WI38 (cell line): ENCODE measurements around the gene PIGO.

Experiments used
- H3K4me3 ChIP-seq: 2 replicates; pipeline ENCODE4 v1.5.1; 2011; ENCODE audit warnings: low read depth, mild to moderate bottlenecking, control low read depth, low read length
- TF ChIP-seq, protein P1 (sequence below): IDR thresholded peaks from 2 replicates; pipeline ENCODE4 v1.5.1; 2012; ENCODE audit warnings: low read depth, mild to moderate bottlenecking, control low read depth, low read length

Gene PIGO

DNA sequence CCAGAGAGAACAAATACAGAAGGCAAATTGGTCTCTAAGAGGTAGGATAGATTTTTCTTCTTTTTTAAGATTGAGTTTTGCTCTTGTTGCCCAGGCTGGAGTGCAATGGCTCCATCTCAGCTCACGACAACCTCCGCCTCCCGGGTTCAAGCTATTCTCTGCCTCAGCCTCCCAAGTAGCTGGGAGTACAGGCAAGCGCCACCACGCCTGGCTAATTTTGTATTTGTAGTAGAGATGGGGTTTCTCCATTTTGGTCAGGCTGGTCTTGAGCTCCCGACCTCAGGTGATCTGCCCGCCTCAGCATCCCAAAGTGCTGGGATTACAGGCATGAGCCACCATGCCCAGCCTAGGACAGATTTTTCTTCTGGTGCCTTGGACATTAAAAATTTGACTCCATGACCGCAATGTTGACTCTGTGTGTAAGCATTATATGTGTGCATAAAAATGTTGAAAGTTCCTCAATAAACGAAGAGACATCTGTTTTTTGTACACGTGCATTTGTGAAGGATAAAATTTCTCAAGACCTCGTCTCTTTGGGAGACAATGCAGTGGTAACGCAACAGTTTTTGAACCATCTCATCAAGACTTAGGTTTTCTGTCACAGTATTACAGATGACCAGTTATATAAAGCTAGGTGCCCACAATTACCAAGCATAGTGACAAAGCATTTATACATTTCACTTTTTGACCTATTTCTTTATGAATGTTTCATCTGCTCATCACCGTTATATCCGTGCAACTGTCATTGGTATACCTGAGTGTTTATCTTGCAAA, 41.3 kb downstream of the PIGO start:
- TF ChIP-seq, protein P1, sequence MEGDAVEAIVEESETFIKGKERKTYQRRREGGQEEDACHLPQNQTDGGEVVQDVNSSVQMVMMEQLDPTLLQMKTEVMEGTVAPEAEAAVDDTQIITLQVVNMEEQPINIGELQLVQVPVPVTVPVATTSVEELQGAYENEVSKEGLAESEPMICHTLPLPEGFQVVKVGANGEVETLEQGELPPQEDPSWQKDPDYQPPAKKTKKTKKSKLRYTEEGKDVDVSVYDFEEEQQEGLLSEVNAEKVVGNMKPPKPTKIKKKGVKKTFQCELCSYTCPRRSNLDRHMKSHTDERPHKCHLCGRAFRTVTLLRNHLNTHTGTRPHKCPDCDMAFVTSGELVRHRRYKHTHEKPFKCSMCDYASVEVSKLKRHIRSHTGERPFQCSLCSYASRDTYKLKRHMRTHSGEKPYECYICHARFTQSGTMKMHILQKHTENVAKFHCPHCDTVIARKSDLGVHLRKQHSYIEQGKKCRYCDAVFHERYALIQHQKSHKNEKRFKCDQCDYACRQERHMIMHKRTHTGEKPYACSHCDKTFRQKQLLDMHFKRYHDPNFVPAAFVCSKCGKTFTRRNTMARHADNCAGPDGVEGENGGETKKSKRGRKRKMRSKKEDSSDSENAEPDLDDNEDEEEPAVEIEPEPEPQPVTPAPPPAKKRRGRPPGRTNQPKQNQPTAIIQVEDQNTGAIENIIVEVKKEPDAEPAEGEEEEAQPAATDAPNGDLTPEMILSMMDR = no peak
- H3K4me3 ChIP-seq = no peak overlapping the region

- H3K4me3 ChIP-seq = no peak overlapping the region
- TF ChIP-seq, protein P1 = no peak
Observed at GRCh38 chr9:35054185-35054835, 42.1 kb downstream of the PIGO start.

DNA sequence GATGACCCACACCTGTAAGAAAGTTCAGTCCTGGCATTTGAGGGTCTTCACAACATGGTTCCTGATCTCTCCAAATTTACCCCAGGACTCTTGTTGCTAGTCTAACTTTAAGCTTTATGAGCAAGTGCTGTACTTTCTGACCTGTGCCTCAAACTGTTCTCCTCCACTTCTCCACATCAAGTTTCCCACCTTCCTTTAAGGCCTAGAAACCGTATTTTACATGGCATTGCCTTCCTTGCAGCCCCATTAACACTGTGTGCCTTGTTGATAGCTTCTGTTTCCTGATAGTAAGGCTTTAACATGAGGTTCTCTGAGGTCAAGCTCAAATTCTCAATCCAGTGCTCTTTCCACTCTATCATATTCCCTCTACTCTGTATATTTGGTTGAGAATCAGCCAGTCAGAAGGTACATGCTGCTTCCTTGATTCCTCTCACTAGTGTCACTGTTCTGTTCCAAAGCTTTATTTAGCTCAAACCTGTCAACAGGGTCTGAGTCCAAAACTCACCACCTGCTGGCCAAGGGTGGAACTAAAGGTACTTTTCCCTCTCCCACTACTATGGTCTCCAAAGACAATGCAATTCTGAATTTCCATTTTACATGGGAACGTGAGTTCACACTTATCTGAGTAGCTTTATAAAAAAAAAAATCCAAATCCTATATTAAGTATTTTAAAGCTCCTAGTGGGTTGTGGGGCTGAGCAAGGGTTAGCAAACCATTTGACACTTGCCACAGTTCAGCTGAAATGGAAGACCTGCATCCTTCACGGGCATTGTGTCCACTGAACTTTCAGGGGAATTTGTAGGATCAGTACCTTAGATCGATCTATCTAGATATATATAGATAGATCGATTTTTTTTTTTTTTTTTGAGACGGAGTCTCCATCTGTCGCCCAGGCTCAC, 45.1 kb downstream of the PIGO start:
- TF ChIP-seq, protein P1 = peak; percentile 48
- H3K4me3 ChIP-seq = no peak overlapping the region

- TF ChIP-seq, protein P1 = no peak
- H3K4me3 ChIP-seq = no peak overlapping the region
Observed at GRCh38 chr9:35048511-35048910, 47.9 kb downstream of the PIGO start.

- TF ChIP-seq, protein P1 = no peak
- no peak overlapping the region for H3K4me3 ChIP-seq
Observed at GRCh38 chr9:35044071-35044470, 52.3 kb downstream of the PIGO start.

- H3K4me3 ChIP-seq = no peak overlapping the region
- TF ChIP-seq, protein P1 = no peak
Observed at GRCh38 chr9:35042891-35043545, 53.4 kb downstream of the PIGO start.
